ENCODE measurements around the gene OGDH.

DNA sequence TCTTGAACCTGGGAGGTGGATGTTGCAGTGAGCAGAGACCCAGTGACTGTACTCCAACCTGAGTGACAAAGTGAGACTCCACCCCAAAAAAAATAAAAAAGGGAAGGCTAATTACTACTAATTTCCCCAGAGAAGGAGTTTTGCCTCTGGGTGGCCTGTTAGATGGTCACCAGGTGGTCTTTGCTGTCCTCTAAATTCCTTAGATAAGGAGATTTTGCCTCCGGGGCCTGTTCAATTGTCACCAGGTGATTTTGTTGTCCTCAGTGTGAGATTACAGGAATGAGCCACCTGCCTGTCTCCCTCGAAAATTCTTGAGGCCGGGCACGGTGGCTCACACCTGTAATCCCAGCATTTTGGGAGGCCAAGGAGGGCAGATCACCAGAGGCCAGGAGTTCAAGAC lies 117.8 kb downstream of the OGDH start:
- TF ChIP-seq, protein P1, sequence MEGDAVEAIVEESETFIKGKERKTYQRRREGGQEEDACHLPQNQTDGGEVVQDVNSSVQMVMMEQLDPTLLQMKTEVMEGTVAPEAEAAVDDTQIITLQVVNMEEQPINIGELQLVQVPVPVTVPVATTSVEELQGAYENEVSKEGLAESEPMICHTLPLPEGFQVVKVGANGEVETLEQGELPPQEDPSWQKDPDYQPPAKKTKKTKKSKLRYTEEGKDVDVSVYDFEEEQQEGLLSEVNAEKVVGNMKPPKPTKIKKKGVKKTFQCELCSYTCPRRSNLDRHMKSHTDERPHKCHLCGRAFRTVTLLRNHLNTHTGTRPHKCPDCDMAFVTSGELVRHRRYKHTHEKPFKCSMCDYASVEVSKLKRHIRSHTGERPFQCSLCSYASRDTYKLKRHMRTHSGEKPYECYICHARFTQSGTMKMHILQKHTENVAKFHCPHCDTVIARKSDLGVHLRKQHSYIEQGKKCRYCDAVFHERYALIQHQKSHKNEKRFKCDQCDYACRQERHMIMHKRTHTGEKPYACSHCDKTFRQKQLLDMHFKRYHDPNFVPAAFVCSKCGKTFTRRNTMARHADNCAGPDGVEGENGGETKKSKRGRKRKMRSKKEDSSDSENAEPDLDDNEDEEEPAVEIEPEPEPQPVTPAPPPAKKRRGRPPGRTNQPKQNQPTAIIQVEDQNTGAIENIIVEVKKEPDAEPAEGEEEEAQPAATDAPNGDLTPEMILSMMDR (IDR thresholded peaks at IDR 0.05; ENCODE audit: low read length) = no peak
- TF ChIP-seq EZH2phosphoT487 (IDR thresholded peaks at IDR 0.05; ENCODE audit: low read length) = no peak
